ENCODE data around the gene GFI1B.
"Not testable (repeated sequence)": the region's sequence is repeated elsewhere in the genome, so short reads cannot be mapped to it uniquely, and the experiment has no call there.

DNA sequence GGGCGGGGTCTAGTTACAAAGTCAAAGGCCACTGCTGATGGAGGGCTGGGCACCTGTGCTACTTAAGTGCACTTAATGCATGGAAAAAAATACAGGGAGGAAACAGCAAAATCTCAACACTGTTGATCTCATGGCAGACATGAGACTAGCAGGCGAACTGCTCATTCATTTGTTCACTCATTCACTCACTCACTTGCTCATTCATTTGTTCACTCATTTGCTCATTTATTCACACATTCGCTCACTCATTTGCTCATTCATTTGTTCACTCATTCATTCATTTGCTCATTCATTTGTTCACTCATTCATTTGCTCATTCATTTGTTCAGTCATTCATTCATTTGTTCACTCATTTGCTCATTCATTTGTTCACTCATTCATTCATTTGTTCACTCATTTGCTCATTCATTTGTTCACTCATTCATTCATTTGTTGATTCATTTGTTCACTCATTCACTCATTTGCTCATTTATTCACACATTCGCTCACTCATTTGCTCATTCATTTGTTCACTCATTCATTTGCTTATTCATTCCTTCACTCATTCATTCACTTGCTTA, 11.6 kb downstream of the GFI1B start:
- not testable (repeated sequence) for TF ChIP-seq EZH2 (IDR thresholded peaks at IDR 0.05; ENCODE audit: low read depth)
- TF ChIP-seq, protein P1, sequence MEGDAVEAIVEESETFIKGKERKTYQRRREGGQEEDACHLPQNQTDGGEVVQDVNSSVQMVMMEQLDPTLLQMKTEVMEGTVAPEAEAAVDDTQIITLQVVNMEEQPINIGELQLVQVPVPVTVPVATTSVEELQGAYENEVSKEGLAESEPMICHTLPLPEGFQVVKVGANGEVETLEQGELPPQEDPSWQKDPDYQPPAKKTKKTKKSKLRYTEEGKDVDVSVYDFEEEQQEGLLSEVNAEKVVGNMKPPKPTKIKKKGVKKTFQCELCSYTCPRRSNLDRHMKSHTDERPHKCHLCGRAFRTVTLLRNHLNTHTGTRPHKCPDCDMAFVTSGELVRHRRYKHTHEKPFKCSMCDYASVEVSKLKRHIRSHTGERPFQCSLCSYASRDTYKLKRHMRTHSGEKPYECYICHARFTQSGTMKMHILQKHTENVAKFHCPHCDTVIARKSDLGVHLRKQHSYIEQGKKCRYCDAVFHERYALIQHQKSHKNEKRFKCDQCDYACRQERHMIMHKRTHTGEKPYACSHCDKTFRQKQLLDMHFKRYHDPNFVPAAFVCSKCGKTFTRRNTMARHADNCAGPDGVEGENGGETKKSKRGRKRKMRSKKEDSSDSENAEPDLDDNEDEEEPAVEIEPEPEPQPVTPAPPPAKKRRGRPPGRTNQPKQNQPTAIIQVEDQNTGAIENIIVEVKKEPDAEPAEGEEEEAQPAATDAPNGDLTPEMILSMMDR (conservative IDR thresholded peaks at IDR 0.05): not testable (repeated sequence)

Data from PC-9 (cell line).